ENCODE results near the gene FBXL7.

FBXL7 gene

GRCh38 chr5:15797116-15797515 is 297.1 kb downstream of the FBXL7 start:
- TF ChIP-seq CTCF (IDR thresholded peaks at IDR 0.05), result no peak

- no peak for TF ChIP-seq CTCF (IDR thresholded peaks at IDR 0.05)
Measured at GRCh38 chr5:15798006-15798405, 298.0 kb downstream of the FBXL7 start.

DNA sequence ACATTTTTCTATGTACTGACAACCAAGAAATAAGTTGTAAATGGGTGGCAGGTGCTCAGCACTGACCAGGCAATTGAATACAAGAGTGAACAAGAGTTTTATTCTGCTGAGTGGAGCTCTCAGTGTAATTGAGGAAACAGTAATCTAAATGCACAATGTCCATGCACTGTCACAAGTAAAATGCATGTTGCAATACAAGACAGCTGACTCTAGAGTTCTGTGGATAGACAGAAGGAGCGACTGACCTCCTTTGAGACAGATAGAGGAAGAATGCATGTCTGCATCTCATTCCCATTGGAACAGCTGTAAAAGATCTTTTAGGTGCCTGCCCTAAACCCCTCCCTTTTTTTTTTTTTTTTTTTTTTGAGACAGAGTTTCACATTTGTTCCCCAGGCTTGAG is 299.0 kb downstream of the FBXL7 start:
- no peak for TF ChIP-seq CTCF (IDR thresholded peaks at IDR 0.05)

DNA sequence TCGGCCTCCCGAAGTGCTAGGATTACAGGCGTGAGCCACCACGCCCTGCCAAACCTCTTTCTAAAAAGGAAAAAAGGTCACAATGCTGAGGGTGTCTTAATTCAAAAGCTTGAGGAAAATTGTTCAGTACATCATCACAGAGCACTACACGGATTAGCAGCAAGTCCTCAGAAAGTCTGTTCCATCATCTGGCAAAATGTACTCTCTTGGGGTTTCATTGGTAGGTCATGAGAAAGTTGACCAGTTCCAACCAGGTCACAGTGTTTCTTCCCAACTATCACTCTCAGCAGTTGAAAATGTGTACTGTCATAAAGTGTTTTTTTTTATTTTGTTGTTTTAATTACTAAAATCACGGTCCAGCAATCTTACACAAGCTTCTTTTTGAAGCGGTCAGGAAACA is 299.6 kb downstream of the FBXL7 start:
- no peak for TF ChIP-seq CTCF (IDR thresholded peaks at IDR 0.05)

- TF ChIP-seq CTCF (IDR thresholded peaks at IDR 0.05), result no peak
Measured at GRCh38 chr5:15803280-15803679, 303.3 kb downstream of the FBXL7 start.

- TF ChIP-seq CTCF (IDR thresholded peaks at IDR 0.05), result no peak
Measured at GRCh38 chr5:15806613-15807012, 306.6 kb downstream of the FBXL7 start.

DNA sequence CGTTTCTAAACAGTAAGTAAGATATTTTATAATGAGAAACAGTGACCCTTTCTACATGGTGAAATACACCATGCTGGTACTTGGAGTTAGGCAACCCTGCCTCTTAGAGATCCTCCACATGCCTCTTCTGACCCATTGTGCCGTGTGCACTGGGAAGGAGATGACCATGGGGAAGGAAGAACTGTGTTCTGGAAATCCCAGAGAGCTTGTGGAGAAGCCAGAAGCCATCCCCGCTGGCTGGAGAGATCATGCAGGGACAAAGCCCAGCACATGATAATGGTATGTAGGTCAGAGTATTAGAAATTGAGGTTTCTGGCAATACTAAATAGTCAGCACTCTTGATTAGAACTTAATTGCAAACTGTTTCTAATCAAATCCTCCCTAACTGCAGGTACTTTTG is 307.3 kb downstream of the FBXL7 start:
- no peak for TF ChIP-seq CTCF (IDR thresholded peaks at IDR 0.05)

DNA sequence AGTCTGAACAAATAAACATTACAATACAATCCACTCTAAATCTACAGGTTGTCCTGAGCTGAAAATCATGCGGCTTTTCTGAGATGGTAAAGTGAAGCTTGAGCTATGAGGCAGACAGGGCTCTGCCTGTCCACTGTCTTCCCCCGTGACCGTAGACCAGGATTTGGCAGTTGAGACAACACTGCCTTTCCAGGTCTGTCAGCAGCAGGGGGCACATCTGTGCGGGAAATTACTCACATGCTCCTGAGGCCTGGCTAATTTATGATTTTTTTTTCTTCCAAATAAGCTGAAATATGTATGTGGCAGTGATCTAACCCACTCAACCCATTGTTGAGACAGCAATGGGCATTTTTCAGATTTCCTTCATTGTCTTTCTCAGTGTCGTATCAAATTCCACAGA is 307.9 kb downstream of the FBXL7 start:
- TF ChIP-seq CTCF (IDR thresholded peaks at IDR 0.05), result no peak
